K562 treated with DMSO at 1 percent for 48 hours (cell line): ENCODE results near the gene RNU6-8. TPM values are rescaled to one million over a fixed set of nuclear protein-coding genes. Genes with fewer than 3 reads are reported as not detected.

ENCODE experiments used
- total RNA-seq: library from RNA; unstranded; fragments of 300-600 nt; gene quantifications from 2 replicates; pipeline ENCODE4 v1.2.3, GENCODE V29; 2022; ENCODE audit warnings: low replicate concordance; ENCODE audit errors: extremely low read depth

RNU6-8 gene
- total RNA-seq = not detected in 2 replicates

DNA sequence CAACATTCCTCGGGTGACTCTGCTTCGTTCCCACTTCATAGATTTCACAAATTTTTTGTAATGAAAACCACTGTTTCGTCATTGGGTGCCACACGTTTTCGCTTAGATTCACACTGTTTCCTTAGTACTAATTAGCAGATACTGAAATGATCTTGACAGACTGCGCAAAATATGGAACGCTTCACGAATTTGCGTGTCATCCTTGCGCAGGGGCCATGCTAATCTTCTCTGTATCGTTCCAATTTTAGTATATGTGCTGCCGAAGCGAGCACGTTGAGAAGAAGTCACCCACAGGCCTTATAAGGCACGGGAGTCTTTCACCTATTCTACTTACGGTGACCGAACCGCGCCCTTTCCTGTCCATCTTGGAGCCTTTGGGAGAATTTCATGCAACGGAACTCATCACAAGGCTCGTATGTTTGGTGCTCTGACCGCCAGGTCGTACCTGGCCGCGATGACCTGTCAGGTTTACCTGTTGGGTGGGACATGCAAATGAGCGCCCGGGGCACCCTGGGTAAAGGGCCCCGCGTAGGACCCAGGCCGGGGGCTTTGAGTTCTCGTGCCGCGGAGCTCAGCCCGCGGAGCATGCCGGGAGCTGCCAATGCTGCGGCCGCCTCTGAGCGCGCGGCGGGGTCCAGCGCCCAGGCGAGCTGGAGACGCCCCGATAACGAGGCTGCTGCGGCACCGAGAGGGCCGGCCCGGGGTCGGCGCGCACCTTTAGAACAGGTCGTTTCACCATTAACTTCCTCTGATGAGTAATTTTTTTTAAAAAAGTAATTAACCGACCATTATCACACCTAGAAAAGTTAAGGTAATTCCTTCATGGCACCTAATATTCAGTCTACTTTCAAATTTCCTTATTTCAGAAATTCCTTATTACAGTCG is at the start of gene RNU6-8:
RNU6-8 (minus strand) TSS at position 272 of the 885 bp plus-strand sequence.

DNA sequence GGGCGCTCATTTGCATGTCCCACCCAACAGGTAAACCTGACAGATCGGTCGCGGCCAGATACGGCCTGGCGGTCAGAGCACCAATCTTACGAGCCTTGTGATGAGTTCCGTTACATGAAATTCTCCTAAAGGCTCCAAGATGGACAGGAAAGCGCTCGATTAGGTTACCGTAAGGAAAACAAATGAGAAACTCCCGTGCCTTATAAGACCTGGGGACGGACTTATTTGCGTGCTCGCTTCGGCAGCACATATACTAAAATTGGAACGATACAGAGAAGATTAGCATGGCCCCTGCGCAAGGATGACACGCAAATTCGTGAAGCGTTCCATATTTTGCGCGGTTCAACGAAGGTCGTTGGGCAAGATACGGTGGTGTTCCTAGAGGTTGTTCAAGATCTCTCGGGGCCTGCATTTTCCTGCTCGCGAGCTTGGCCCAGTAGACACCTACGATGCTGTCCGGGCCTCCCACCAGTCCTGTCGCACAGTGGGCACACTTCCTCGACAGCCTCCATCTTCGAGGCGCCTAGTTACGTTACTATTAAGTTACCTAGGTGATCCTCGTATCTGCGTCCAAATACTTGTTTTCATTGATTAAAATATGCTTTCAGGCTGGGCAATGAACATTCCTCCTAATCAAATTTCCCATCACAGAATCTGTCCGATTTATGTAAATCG is 1.1 kb downstream of the RNU6-8 start, which contains the start of gene RNU6-7:
RNU6-7 (plus strand) TSS at position 230 of the 675 bp plus-strand sequence.

Other genes starting within 250 kb of the RNU6-8 start
- not detected in 2 replicates for gene ARHGAP5, start 126.0 kb downstream of the RNU6-8 start, total RNA-seq
- gene RNU6-7, start 1.2 kb downstream of the RNU6-8 start, total RNA-seq = not detected in 2 replicates
- gene AKAP6, start 126.0 kb upstream of the RNU6-8 start, total RNA-seq = not detected in 2 replicates